A673 (cell line): Measurements from ENCODE around the gene STK32A. TPM values are rescaled to one million over a fixed set of nuclear protein-coding genes. Genes with fewer than 3 reads are reported as not detected.
A peak's percentile ranks its signal among the peaks of the same experiment; 100 is the strongest.

ENCODE experiments used
- BruUV-seq: library from RNA; stranded (reverse); fragments of 400-500 nt; replicated peaks from 2 replicates; lab custom pipeline; 2021; lab: Mats Ljungman, UMichigan
- CTCF ChIA-PET: fragments of 300-600 bp; sonication (Branson Sonifier 250); formaldehyde crosslinking; loops from one replicate; lab custom pipeline; 2022; ENCODE audit warnings: antibody characterized with exemption; lab: Charles Lee
- POLR2A ChIA-PET: fragments of 300-600 bp; sonication (Branson Sonifier 250); formaldehyde crosslinking; loops from one replicate; lab custom pipeline; 2022; ENCODE audit warnings: antibody characterized with exemption; ENCODE audit not compliant: low non-redundant PET; lab: Charles Lee
- DNase-seq: peaks from one replicate; pipeline ENCODE4 v3.0.0-alpha.2; 2015; ENCODE audit warnings: low spot score
- H3K27ac ChIP-seq: fragments of 200-600 bp; sonication (generic); 2 replicates; pipeline ENCODE4 v1.5.1; 2016; ENCODE audit warnings: mixed run types, low read depth, mild to moderate bottlenecking, mixed read lengths, antibody characterized with exemption, low read length; ENCODE audit not compliant: poor library complexity, severe bottlenecking
- H3K27me3 ChIP-seq: fragments of 200-600 bp; sonication (generic); replicated peaks from 2 replicates; pipeline ENCODE4 v1.6.1; 2017; ENCODE audit warnings: mixed run types, low read depth, mild to moderate bottlenecking, mixed read lengths, antibody characterized with exemption, low read length; ENCODE audit not compliant: insufficient read depth, poor library complexity
- H3K36me3 ChIP-seq: fragments of 200-600 bp; sonication (generic); 2 replicates; pipeline ENCODE4 v1.6.1; 2016; ENCODE audit warnings: mixed run types, mild to moderate bottlenecking, mixed read lengths, antibody characterized with exemption, low read length; ENCODE audit not compliant: insufficient read depth, poor library complexity, severe bottlenecking
- H3K4me1 ChIP-seq: fragments of 200-600 bp; sonication (generic); 2 replicates; pipeline ENCODE4 v1.6.1; 2017; ENCODE audit warnings: mixed run types, mild to moderate bottlenecking, mixed read lengths, antibody characterized with exemption, low read length; ENCODE audit not compliant: insufficient read depth, poor library complexity, severe bottlenecking
- H3K4me3 ChIP-seq: fragments of 200-600 bp; sonication (generic); 2 replicates; pipeline ENCODE4 v1.5.1; 2016; ENCODE audit warnings: low read depth, mixed run types, mild to moderate bottlenecking, mixed read lengths, low read length; ENCODE audit not compliant: poor library complexity, severe bottlenecking
- H3K9me3 ChIP-seq: fragments of 200-600 bp; sonication (generic); 2 replicates; pipeline ENCODE4 v1.6.1; 2016; ENCODE audit warnings: mixed run types, low read depth, mild to moderate bottlenecking, mixed read lengths, antibody characterized with exemption, low read length; ENCODE audit not compliant: poor library complexity, severe bottlenecking
- CTCF ChIP-seq: fragments of 300-800, 200-600 bp; sonication (generic); conservative IDR thresholded peaks from 2 replicates; pipeline ENCODE4 v1.5.1; 2017; ENCODE audit warnings: low read depth, mild to moderate bottlenecking, antibody characterized with exemption, low read length, moderate library complexity, mixed read lengths
- EZH2 ChIP-seq: fragments of 200-600 bp; sonication (generic); IDR thresholded peaks from 2 replicates; pipeline ENCODE4 v1.6.1; 2017; ENCODE audit warnings: borderline replicate concordance, low read depth, mild to moderate bottlenecking, mixed read lengths, antibody characterized with exemption, low read length; ENCODE audit not compliant: poor library complexity, severe bottlenecking
- intact Hi-C: fragments of 100-400 bp; cut with micrococcal nuclease; formaldehyde crosslinking; loops from one replicate; pipeline ENCODE4 v1.10.0; 2022; ENCODE audit not compliant: unreplicated experiment
- total RNA-seq: library from RNA; stranded (reverse); gene quantifications from 2 replicates; pipeline ENCODE4 v1.2.3, GENCODE V29; 2021

STK32A gene
- total RNA-seq, 1 experiment from 2014 or later: not detected

GRCh38 chr5:147381555-147381954 lies 146.7 kb downstream of the STK32A start:
- peaks cover 4% of the 10 kb centered on the region for H3K27me3 ChIP-seq
- H3K4me1 ChIP-seq: peaks cover 6% of the 10 kb centered on the region
- no peak overlapping the region for H3K4me3 ChIP-seq
- no peak for TF ChIP-seq EZH2
- no peak for TF ChIP-seq CTCF
- H3K27ac ChIP-seq: no peak overlapping the region
- ChIA-PET CTCF (no interaction called here), POLR2A (no interaction called here)
- no peaks in the 10 kb centered on the region for H3K9me3 ChIP-seq
- no TSS peak for BruUV-seq
- no peak for DNase-seq
- intact Hi-C loops: no loop called here
- no peaks in the 10 kb centered on the region for H3K36me3 ChIP-seq

- Histone ChIP-seq H3K9me3 (no peaks in the 10 kb centered on the region), H3K4me1 (peaks cover 6% of the 10 kb centered on the region), H3K4me3 (no peak overlapping the region), H3K36me3 (no peaks in the 10 kb centered on the region), H3K27me3 (peaks cover 4% of the 10 kb centered on the region), H3K27ac (no peak overlapping the region)
- ChIA-PET POLR2A (no interaction called here), CTCF (no interaction called here)
- intact Hi-C loops: no loop called here
- BruUV-seq: no TSS peak
- no peak for TF ChIP-seq EZH2
- TF ChIP-seq CTCF: no peak
- no peak for DNase-seq
Observed at GRCh38 chr5:147382776-147383175, 147.9 kb downstream of the STK32A start.

- Histone ChIP-seq H3K4me3 (no peak overlapping the region), H3K27ac (no peak overlapping the region), H3K27me3 (peaks cover 4% of the 10 kb centered on the region), H3K4me1 (peaks cover 6% of the 10 kb centered on the region), H3K9me3 (no peaks in the 10 kb centered on the region), H3K36me3 (no peaks in the 10 kb centered on the region)
- DNase-seq: peak; percentile 68
- ChIA-PET CTCF (no interaction called here), POLR2A (no interaction called here)
- BruUV-seq: no TSS peak
- intact Hi-C loops: no loop called here
- no peak for TF ChIP-seq EZH2
- TF ChIP-seq CTCF: no peak
Observed at GRCh38 chr5:147384346-147385193, 149.7 kb downstream of the STK32A start.
